Progenitor cell of endocrine pancreas (in vitro differentiated cells): ENCODE data around the gene VIM. TPM values are rescaled to one million over a fixed set of nuclear protein-coding genes. Genes with fewer than 3 reads are reported as not detected.
A peak's percentile ranks its signal among the peaks of the same experiment; 100 is the strongest.

Experiments used
- DNase-seq: peaks from one replicate; pipeline ENCODE4 v3.0.0; 2021; ENCODE audit warnings: low spot score; ENCODE audit not compliant: unreplicated experiment
- H3K27ac Mint-ChIP-seq: 2 replicates; pipeline ENCODE4 v1.8.0; 2021; ENCODE audit warnings: mild to moderate bottlenecking, moderate library complexity, mixed read lengths
- H3K27me3 Mint-ChIP-seq: 2 replicates; pipeline ENCODE4 v1.8.0; 2021; ENCODE audit warnings: mixed read lengths
- H3K36me3 Mint-ChIP-seq: 2 replicates; pipeline ENCODE4 v1.8.0; 2022; ENCODE audit warnings: mixed read lengths; ENCODE audit not compliant: insufficient read depth
- H3K4me1 Mint-ChIP-seq: 2 replicates; pipeline ENCODE4 v1.8.0; 2021; ENCODE audit warnings: low read depth, mixed read lengths
- H3K4me3 Mint-ChIP-seq: 2 replicates; pipeline ENCODE4 v1.8.0; 2021; ENCODE audit warnings: low read depth, mild to moderate bottlenecking, moderate library complexity, mixed read lengths
- H3K9me3 Mint-ChIP-seq: 2 replicates; pipeline ENCODE4 v1.8.0; 2021; ENCODE audit warnings: low read depth, mixed read lengths
- CTCF ChIP-seq: fragments of 200-600 bp; sonication (generic); IDR thresholded peaks from one replicate; pipeline ENCODE4 v1.5.0; 2021; ENCODE audit warnings: antibody characterized with exemption, mild to moderate bottlenecking; ENCODE audit not compliant: unreplicated experiment
- total RNA-seq: library from RNA; stranded (reverse); gene quantifications from 2 replicates; pipeline ENCODE4 v1.2.1, GENCODE V29; 2021

The VIM gene
- total RNA-seq, 1 donor from 2014 or later, result 172 TPM

DNA sequence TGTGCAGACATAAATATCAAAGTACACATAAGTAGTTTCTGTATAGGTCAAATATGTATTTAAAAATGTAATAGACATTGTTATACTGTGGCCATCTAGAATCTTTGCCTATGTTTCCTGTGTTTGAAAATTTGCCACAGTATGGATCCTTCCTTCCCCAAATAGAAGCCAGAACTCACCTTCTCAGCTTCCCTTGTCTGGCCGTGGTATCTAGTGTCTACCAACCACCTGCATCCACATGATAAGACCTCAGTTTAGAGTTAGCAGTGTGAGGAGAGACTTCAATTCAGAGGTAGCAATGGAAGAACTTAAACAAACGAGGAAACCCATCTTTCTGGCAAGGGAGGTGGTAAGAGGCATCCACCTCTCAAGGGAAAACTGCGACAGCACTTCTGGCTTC, 31.5 kb upstream of the VIM start:
- peaks cover 22% of the 10 kb centered on the region for H3K4me1 Mint-ChIP-seq
- TF ChIP-seq CTCF, result no peak
- H3K27ac Mint-ChIP-seq, result no peak overlapping the region
- peaks cover 2% of the 10 kb centered on the region for H3K36me3 Mint-ChIP-seq
- DNase-seq, result no peak
- peaks cover 12% of the 10 kb centered on the region for H3K9me3 Mint-ChIP-seq
- H3K27me3 Mint-ChIP-seq, result no peaks in the 10 kb centered on the region
- H3K4me3 Mint-ChIP-seq, result no peak overlapping the region

- Mint-ChIP-seq H3K27me3 (no peaks in the 10 kb centered on the region), H3K9me3 (peaks cover 7% of the 10 kb centered on the region), H3K36me3 (no peaks in the 10 kb centered on the region), H3K27ac (peak overlapping the region; percentile 14), H3K4me1 (peaks cover 38% of the 10 kb centered on the region), H3K4me3 (peak overlapping the region; percentile 51)
- DNase-seq, result no peak
- no peak for TF ChIP-seq CTCF
These were observed 28.7 kb upstream of the VIM start for GRCh38 chr10:17199351-17199804.

DNA sequence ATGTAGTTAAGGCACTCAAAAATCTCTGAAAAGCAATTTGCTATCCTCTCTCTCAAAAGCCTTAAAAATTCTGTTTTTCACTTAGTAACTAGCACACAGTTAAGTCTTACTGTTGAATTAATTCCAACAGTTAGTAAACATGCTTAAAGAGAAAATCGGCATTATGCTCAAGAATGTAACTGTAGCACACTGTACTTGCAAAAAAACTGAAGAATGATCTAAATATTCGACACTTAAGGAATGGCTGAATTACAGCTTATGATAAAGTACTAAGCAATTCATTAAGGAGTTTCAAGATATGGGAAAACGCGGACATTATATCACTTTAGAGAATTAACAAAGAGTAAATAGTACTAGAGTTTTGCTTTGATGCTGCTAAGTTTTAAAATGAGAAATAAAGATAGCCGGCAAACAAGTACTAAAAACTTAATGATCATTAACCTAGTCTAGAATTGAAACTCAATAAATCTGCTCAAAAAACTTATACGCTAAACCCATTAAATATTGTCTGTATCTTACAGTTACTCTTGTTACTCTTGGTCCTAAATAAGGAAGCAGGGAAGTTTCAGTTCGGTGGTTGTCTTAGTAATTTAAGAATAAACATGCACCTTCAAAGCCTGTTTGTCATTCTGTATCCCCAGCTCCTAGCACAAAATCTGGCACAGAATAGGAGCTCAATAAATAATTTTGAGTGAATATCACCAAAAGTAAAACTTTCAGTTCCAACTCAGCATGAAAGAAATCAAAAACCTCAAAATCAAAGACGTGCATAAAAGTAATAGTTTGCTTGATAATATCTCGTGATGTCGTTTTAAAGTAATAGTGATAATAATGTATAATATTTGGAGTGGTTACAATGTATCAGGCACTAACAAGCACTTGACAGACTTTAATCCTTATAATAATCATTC, 27.8 kb upstream of the VIM start:
- TF ChIP-seq CTCF, result no peak
- peaks cover 7% of the 10 kb centered on the region for H3K9me3 Mint-ChIP-seq
- H3K4me1 Mint-ChIP-seq, result peaks cover 38% of the 10 kb centered on the region
- DNase-seq, result no peak
- peak overlapping the region; percentile 98 for H3K27ac Mint-ChIP-seq
- no peaks in the 10 kb centered on the region for H3K27me3 Mint-ChIP-seq
- H3K36me3 Mint-ChIP-seq, result no peaks in the 10 kb centered on the region
- peak overlapping the region; percentile 89 for H3K4me3 Mint-ChIP-seq

GRCh38 chr10:17200912-17201793, 26.9 kb upstream of the VIM start, which contains the start of gene TRDMT1:
TRDMT1 (minus strand) TSS chr10:17201672; CDS start chr10:17201634, 38 bp downstream.
- TF ChIP-seq CTCF, result no peak
- peaks cover 38% of the 10 kb centered on the region for H3K4me1 Mint-ChIP-seq

DNA sequence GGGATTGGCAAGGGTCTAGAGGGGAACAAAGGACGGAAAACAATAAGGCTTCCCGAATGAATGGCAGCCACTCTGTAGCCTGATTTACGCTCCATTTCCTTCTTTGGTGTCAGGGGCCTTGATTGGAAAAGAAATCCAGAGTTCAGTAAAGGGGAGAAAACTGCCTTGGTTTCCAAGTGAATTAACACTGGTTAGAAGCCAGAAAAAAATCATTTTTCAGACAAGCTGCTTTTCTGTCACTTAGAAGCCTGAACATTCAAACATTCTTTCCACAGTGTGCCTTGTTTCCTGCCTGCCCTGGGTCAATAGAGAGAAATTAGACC, 26.3 kb upstream of the VIM start:
- Mint-ChIP-seq H3K9me3 (peaks cover 7% of the 10 kb centered on the region), H3K27me3 (no peaks in the 10 kb centered on the region), H3K36me3 (no peaks in the 10 kb centered on the region), H3K27ac (peak overlapping the region; percentile 98), H3K4me3 (peak overlapping the region; percentile 89), H3K4me1 (peaks cover 38% of the 10 kb centered on the region)
- no peak for DNase-seq
- no peak for TF ChIP-seq CTCF

More at GRCh38 chr10:17200912-17201793, 26.9 kb upstream of the VIM start, which contains the start of gene TRDMT1:
- H3K27me3 Mint-ChIP-seq, result no peaks in the 10 kb centered on the region
- peak within 1 kb of the TSS; percentile 89 for H3K4me3 Mint-ChIP-seq
- peak within 1 kb of the TSS; percentile 98 for H3K27ac Mint-ChIP-seq
- DNase-seq, result peak; percentile 74
- peaks cover 7% of the 10 kb centered on the region for H3K9me3 Mint-ChIP-seq
- no peaks in the 10 kb centered on the region for H3K36me3 Mint-ChIP-seq
